GM12801 (cell line): ENCODE results near the gene MCM3AP.

Experiments used
- CTCF ChIP-seq: IDR thresholded peaks from one replicate; pipeline ENCODE4 v1.5.1; 2011; ENCODE audit warnings: control low read depth; ENCODE audit not compliant: insufficient read length; ENCODE audit errors: extremely low read depth

MCM3AP gene

GRCh38 chr21:46194374-46195334 lies 90.8 kb downstream of the MCM3AP start:
- TF ChIP-seq CTCF, result no peak

GRCh38 chr21:46193829-46194373 lies 91.5 kb downstream of the MCM3AP start:
- TF ChIP-seq CTCF, result no peak

GRCh38 chr21:46191686-46192575 lies 93.5 kb downstream of the MCM3AP start:
- no peak for TF ChIP-seq CTCF

GRCh38 chr21:46191257-46191685 lies 94.1 kb downstream of the MCM3AP start:
- TF ChIP-seq CTCF, result no peak

- no peak for TF ChIP-seq CTCF
These were observed 94.8 kb downstream of the MCM3AP start for GRCh38 chr21:46190491-46191131.

- TF ChIP-seq CTCF, result no peak
These were observed 95.4 kb downstream of the MCM3AP start for GRCh38 chr21:46189959-46190490.
